Activated T-helper 17 cell treated with anti-CD3 and anti-CD28 coated beads, Interleukin-2, amount 50 U/mL, for 72 hours (primary cell): ENCODE measurements around the gene CATSPER1. TPM values are rescaled to one million over a fixed set of nuclear protein-coding genes. Genes with fewer than 3 reads are reported as not detected.

ENCODE experiments used
- ATAC-seq: fragments of 150-1000 bp; cut with Tn5 transposase; replicated peaks from 2 replicates; pipeline ENCODE4 v1.10.0; 2021; ENCODE audit warnings: mild to moderate bottlenecking, moderate library complexity
- H3K27ac Mint-ChIP-seq: one replicate; pipeline ENCODE4 v1.8.0; 2022; ENCODE audit warnings: mixed read lengths
- H3K27me3 Mint-ChIP-seq: one replicate; pipeline ENCODE4 v1.8.0; 2022; ENCODE audit warnings: mixed read lengths
- H3K36me3 Mint-ChIP-seq: one replicate; pipeline ENCODE4 v1.8.0; 2022; ENCODE audit warnings: low read depth, mild to moderate bottlenecking, mixed read lengths
- H3K4me1 Mint-ChIP-seq: one replicate; pipeline ENCODE4 v1.8.0; 2022; ENCODE audit warnings: mixed read lengths
- H3K4me3 Mint-ChIP-seq: one replicate; pipeline ENCODE4 v1.8.0; 2022; ENCODE audit warnings: mild to moderate bottlenecking, mixed read lengths
- H3K9me3 Mint-ChIP-seq: one replicate; pipeline ENCODE4 v1.8.0; 2022; ENCODE audit warnings: mixed read lengths
- total RNA-seq, 2 donors: library from RNA; stranded (reverse); gene quantifications; one replicate each; pipeline ENCODE4 v1.2.3, GENCODE V29; 2022

The CATSPER1 gene
- total RNA-seq, 2 donors from 2014 or later = 2.1 TPM; not detected in 1

DNA sequence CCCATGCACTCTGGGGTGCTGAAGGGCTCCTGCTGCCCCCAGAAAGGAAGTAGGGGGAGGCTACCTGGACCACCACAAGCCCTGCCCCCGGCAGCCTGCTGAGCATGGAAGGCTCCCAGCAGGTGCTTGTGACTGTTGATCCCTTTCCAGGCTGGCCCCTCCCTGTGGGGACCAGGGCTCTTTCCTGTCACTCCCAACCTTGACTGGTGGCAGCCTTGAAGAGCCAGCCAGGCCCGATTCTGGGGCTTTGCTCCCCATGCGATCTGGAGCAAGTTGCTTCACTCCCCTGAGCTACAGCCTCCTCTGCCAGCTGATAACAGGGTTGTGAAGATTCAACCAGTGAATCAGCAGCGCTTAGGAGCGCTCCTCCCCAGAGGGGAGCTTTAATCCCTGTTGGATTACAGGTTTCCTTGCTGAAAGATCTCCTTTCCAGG, 19.1 kb downstream of the CATSPER1 start:
- no peak for ATAC-seq
- Mint-ChIP-seq H3K9me3 (no peaks in the 10 kb centered on the region), H3K36me3 (peaks cover 38% of the 10 kb centered on the region), H3K4me1 (no peaks in the 10 kb centered on the region), H3K4me3 (no peak overlapping the region), H3K27ac (no peak overlapping the region), H3K27me3 (no peaks in the 10 kb centered on the region)

DNA sequence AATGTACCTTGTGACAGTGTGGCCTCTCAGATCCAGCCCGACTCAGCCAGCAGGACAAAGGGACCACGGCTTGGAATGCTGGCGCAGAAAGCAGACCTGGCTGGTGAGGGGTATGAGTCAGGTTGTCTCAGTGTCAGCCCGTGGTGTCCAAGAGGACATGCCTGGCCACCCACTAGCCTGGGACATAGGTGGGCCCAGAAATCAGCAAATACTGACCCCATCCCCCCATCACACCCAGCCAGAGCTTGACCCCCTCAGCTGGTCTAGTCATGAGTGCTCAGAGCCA, 19.4 kb downstream of the CATSPER1 start:
- Mint-ChIP-seq H3K4me1 (no peaks in the 10 kb centered on the region), H3K4me3 (no peak overlapping the region), H3K27ac (no peak overlapping the region), H3K36me3 (peaks cover 42% of the 10 kb centered on the region), H3K27me3 (no peaks in the 10 kb centered on the region), H3K9me3 (no peaks in the 10 kb centered on the region)
- ATAC-seq = no peak

DNA sequence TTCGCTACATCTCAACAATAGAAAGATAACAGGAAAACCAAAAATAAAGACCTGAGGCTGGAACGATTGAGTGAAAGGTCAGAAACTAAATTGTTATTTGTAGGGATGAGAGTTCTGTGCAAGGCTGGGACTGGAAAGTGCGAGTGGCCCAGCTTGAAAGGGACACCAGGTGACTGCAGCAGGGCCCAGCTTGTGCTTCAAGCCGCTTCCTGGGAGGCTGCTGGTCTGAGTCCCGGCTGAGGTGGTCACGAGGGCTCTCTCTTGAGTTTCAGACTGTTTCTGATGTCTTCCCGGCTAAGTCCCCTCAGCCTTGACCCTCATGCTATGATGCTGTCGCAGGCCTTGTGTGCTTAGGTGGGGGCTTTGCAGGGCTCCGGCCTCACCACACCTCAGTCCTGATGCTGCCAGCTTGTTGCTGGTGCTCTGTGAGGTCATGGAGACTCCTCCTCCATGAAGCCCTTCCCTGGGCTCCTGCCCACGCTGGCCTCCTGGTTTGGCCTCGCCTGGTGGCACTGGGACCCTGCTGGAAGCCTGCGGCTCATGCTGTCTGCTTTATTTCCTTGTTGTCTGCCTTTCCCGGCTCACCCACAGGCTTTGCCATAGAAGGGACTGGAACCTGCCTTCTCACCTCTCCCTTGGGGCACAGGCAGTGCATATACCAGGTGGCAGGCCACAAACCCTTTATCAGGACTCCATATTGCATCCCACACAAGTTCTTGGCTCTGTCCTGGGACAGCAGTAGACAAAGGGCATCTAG, 20.0 kb downstream of the CATSPER1 start:
- Mint-ChIP-seq H3K27me3 (no peaks in the 10 kb centered on the region), H3K9me3 (no peaks in the 10 kb centered on the region), H3K4me1 (no peaks in the 10 kb centered on the region), H3K4me3 (no peak overlapping the region), H3K36me3 (peaks cover 47% of the 10 kb centered on the region), H3K27ac (no peak overlapping the region)
- ATAC-seq = no peak

DNA sequence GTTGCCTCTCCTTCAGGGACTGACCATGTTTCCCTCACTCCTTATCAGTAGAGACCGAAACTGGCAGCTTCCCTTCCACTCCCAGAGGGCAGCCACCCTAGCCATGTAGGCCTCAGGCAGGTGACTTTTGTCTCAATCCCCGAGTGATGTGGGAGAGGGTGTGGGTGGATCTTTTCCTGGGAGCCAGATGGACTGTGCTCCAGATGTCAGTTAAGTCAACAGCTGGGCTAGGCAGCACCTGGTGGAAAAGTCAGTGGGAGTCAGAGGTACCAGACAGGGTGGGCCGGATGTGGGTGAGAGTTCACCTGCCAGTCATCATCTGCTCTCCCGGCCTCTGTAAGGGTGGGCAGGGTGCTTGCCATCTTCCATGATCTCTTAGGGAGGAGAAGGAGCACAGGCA, 22.1 kb downstream of the CATSPER1 start:
- no peaks in the 10 kb centered on the region for H3K4me1 Mint-ChIP-seq
- no peaks in the 10 kb centered on the region for H3K9me3 Mint-ChIP-seq
- no peaks in the 10 kb centered on the region for H3K27me3 Mint-ChIP-seq
- peak overlapping the region; percentile 100 for H3K4me3 Mint-ChIP-seq
- no peak for ATAC-seq
- peaks cover 67% of the 10 kb centered on the region for H3K36me3 Mint-ChIP-seq
- H3K27ac Mint-ChIP-seq = no peak overlapping the region

DNA sequence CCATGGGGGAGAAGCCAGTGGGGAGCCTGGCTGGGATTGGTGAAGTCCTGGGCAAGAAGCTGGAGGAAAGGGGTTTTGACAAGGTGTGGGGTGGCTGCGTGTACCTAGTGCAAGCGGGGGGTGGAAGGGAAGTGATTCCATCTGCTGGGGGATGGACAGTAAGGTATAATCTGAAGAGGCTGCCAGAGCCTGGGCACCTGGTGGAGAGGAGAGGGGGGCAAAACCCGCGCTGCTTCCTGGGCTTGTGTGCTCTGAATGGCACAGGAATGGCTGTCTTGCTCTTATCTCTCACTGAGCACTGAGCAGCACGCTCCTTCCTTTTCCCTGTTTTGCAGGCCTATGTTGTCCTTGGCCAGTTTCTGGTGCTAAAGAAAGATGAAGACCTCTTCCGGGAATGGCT, 23.0 kb downstream of the CATSPER1 start:
- Mint-ChIP-seq H3K4me3 (peak overlapping the region; percentile 100), H3K27me3 (no peaks in the 10 kb centered on the region), H3K9me3 (no peaks in the 10 kb centered on the region), H3K4me1 (peaks cover 5% of the 10 kb centered on the region), H3K36me3 (peaks cover 76% of the 10 kb centered on the region), H3K27ac (peak overlapping the region; percentile 99)
- ATAC-seq = no peak

DNA sequence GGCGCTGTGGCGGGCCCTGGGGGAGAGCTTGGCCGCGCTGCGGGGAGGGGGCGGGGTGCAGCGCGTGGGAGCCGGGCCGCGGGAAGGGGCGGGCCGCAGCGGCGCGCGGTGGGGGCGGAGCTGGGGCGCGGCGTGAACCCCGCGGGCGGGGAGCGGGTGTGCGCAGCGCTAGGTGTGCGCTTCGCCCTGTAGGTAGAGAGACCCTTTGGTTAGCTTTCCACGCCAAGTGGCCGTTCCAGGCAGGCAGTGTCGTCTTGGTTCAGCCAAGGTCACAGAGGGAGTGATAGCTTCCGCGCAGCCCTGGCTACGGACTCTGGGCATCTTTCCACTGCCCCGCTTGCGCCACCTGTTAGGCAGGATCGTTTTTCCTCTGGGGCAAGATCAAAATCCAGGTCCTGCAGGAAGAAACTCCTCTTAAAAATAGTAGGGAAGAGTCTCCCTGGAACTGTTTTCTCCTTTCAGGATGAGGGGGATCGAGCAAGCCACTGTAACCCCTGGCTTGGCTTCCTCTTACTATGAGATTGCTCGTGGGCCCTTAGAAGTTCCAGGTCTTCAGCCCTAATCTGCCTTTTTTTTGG, 23.5 kb downstream of the CATSPER1 start:
- no peaks in the 10 kb centered on the region for H3K27me3 Mint-ChIP-seq
- H3K4me1 Mint-ChIP-seq = peaks cover 6% of the 10 kb centered on the region
- H3K36me3 Mint-ChIP-seq = peaks cover 82% of the 10 kb centered on the region
- H3K9me3 Mint-ChIP-seq = no peaks in the 10 kb centered on the region
- ATAC-seq = peak; percentile 83
- peak overlapping the region; percentile 99 for H3K27ac Mint-ChIP-seq
- H3K4me3 Mint-ChIP-seq = peak overlapping the region; percentile 100

DNA sequence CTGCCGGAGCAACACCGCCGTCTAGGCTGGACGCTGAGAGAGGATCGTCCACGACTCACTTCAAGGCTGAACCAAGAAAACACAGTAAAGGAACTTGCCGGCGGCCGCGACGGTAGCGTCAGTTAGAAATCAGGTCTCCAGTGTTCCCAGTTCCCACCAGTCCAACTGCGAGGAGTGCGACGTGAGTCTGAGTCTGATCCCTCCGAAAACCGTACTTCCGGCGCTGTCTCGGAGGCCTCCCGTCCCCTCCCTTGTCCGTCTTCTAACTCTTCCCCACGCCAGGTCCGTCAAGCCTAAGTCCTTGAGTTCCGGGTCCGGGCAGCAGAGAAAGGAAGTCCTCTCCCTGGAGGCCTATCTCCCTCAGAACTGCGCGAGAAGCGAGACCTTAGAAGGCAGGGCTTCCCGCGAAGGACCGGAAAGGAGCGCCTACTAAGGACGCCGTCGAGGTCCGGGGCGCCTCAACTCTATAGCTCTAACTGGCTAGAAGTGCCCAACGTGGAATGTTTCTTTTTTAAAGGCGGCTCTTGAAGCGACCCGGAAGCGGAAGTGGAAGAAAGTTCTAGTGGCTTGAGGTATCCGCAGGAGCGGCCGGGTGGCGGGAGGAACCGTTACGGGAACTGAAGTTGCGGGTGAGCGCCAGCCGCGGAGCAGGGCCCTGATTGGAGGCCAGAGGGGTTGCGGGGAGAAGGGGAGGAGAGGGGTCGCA, 24.2 kb downstream of the CATSPER1 start, which contains the start of the genes BANF1 and EIF1AD:
TSS of gene BANF1 (plus strand) at position 562 of the 706 bp plus-strand sequence. CDS start 748 bp downstream, outside the sequence.
TSS of gene EIF1AD (minus strand) at position 216 of the 706 bp plus-strand sequence. CDS start 1,768 bp downstream, outside the sequence.
- Mint-ChIP-seq H3K9me3 (no peaks in the 10 kb centered on the region), H3K36me3 (peaks cover 88% of the 10 kb centered on the region), H3K27me3 (no peaks in the 10 kb centered on the region), H3K4me3 (peak within 1 kb of the TSS; percentile 100), H3K27ac (peak within 1 kb of the TSS; percentile 99), H3K4me1 (peaks cover 6% of the 10 kb centered on the region)
- ATAC-seq = peak; percentile 86

DNA sequence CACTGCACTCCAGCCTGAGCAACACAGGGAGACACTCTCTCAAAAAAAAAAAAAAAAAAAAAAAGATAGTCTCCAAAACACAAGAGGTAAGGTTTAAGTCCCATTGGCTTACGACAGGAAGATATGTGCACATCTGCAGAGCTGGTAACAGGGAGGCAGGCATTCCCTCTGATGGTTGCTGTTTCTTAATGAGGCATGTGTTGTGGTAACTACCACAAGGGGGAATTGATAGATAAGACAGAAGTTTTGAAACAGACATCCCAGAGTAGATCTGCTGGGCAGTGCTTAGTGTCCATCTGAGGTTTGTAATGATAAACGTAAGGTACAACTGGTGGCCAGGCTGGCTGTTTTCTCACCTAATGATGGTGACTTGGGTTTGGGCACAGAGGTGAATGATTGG, 29.0 kb downstream of the CATSPER1 start:
- Mint-ChIP-seq H3K36me3 (peaks cover 77% of the 10 kb centered on the region), H3K27ac (no peak overlapping the region), H3K9me3 (no peaks in the 10 kb centered on the region), H3K4me1 (peaks cover 6% of the 10 kb centered on the region), H3K27me3 (no peaks in the 10 kb centered on the region), H3K4me3 (no peak overlapping the region)
- ATAC-seq = no peak

DNA sequence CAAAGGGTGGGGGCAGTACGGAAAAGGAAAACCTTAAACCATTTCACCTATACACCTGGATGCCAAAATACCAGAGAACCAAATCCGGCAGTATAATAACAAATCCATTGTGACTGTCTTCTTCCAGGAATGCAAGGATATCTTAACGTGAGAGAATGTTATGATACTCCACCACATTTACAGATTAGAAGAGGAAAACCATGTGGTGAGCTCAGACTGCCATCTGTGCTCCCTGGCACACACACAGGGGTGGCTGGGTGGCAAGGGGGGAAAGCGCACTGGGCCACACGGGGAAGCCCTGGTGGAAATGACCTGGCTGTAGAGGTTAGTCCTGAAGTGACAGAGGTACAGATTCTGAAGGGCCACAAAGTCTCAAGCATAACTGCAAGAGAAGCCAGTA, 34.2 kb downstream of the CATSPER1 start:
- Mint-ChIP-seq H3K4me3 (no peak overlapping the region), H3K4me1 (no peaks in the 10 kb centered on the region), H3K9me3 (no peaks in the 10 kb centered on the region), H3K36me3 (peaks cover 41% of the 10 kb centered on the region), H3K27me3 (no peaks in the 10 kb centered on the region), H3K27ac (no peak overlapping the region)
- ATAC-seq = no peak

DNA sequence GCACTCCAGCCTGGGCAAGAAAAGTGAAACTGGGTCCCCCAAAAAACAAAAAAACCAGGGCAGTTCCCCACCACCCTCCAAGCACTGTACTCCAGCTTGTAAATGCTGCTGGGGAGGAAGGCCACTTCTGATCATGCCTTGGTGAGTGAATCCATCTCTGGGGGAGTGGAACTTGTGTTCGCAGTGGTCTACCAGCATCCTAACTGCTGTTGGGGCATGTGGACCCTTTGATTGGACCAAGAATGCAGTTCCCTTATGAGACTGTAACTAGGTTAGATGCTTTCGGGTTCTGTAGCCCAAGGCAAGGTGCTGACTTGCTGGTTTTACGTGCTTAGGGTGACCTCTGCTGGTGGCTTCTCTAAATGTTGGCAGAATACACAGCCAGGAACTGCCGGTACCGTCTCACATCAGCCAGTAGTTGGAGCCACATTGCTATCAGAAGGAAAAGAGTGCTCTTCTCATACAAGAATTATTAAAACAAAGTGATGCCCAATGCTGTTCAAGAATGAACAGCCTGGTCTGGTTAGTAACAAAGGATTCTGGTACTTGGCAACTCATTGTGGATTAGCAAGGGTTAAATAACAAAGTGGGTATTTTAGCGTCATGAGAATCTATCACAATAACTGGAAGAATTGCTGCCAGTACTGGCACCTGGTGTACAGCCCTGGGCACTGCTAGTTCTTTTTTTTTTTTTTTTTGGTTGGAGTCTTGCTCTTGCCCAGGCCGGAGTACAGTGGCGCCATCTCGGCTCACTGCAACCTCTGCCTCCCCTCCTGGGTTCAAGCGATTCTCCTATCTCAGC, 37.3 kb downstream of the CATSPER1 start:
- peak; percentile 100 for ATAC-seq
- H3K27me3 Mint-ChIP-seq = no peaks in the 10 kb centered on the region

DNA sequence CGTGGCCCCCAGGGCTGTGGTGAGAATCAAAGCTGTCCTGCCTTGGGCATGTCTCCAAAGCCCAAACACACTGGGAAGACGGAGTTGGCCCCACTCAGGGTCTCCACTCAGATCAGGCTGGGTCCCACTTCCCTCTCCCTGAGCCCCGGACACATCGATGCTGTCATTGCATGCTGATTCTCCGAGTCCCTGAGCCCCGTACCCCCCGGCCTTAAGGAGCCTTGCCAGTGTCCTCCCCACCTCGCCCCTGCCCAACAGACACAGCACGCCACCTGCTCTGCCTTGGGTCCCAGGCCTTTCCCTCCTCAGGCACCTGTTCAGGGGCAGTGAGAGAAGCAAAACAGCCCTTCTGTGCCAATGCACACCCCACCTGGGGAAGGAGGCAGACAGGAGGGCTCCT, 38.9 kb downstream of the CATSPER1 start:
- Mint-ChIP-seq H3K9me3 (no peaks in the 10 kb centered on the region), H3K27ac (peak overlapping the region; percentile 36), H3K36me3 (peaks cover 14% of the 10 kb centered on the region), H3K27me3 (no peaks in the 10 kb centered on the region), H3K4me3 (no peak overlapping the region), H3K4me1 (no peaks in the 10 kb centered on the region)
- ATAC-seq = no peak

More for the DNA sequence above, 37.3 kb downstream of the CATSPER1 start:
- no peak overlapping the region for H3K4me3 Mint-ChIP-seq
- H3K27ac Mint-ChIP-seq = peak overlapping the region; percentile 27
- H3K4me1 Mint-ChIP-seq = no peaks in the 10 kb centered on the region
- H3K36me3 Mint-ChIP-seq = peaks cover 14% of the 10 kb centered on the region
- H3K9me3 Mint-ChIP-seq = no peaks in the 10 kb centered on the region

DNA sequence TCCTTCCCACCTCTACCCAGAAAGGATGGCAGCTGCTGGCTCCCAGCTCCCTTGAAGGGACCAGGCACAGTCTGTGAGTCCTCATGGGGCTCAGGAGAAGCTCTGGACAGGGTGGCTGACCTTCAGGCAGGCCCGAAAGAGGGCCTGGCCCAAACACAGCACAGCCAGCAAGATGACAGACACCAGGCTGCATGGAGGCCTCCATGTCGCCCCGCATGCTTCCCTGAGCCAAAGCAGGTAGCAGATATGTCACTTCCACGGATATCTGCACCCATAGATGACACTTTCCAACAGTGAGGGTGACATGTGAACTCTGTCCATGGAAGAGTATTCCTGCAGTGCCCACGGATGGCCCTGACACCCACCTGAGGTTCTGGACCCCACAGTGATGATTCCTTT, 42.7 kb downstream of the CATSPER1 start:
- Mint-ChIP-seq H3K4me1 (no peaks in the 10 kb centered on the region), H3K27me3 (no peaks in the 10 kb centered on the region), H3K36me3 (peaks cover 9% of the 10 kb centered on the region), H3K9me3 (no peaks in the 10 kb centered on the region), H3K4me3 (no peak overlapping the region), H3K27ac (no peak overlapping the region)
- ATAC-seq = no peak

DNA sequence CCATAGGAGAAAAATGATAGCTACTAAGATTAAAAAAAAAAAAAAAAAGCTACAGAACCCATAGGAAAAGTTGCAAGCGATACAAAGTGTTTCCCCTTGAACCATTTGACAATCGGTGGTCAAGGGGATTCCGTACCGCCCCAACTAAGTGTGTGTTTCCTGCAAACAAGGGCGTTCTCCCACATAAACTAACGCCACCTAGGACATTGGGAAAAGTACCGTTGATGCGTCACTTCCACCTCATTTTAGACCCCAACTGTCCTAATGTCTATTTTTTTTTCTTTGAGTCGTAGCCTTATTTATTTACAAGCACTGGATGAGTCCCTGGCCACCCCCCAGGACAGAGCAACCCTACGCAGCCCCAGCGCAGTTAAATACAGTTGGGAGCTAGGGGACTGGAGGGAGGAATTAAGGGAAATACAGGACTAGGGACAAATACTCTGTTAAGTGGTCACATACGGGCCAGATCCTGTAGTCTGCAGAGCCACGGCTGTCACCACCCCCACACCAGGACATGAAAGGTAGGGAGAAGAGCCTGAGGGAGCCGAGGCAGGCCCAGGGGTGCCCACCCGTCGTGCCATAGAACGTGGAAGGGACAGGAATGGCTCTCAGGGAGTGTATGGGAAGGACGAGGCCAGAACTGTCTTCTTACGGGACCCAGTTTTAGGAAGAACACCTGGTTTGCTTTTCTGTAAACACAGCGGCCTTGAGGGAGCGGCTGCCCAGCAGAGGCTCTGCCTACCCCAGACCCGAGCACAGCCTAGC, 43.3 kb downstream of the CATSPER1 start:
- no peak overlapping the region for H3K4me3 Mint-ChIP-seq
- H3K36me3 Mint-ChIP-seq = peaks cover 9% of the 10 kb centered on the region
- H3K4me1 Mint-ChIP-seq = no peaks in the 10 kb centered on the region
- no peaks in the 10 kb centered on the region for H3K27me3 Mint-ChIP-seq
- no peak for ATAC-seq
- H3K9me3 Mint-ChIP-seq = no peaks in the 10 kb centered on the region
- H3K27ac Mint-ChIP-seq = no peak overlapping the region
